ENCODE measurements around the gene ANKUB1. TPM values are rescaled to one million over a fixed set of nuclear protein-coding genes. Genes with fewer than 3 reads are reported as not detected.

The ANKUB1 gene
- total and polyA plus RNA-seq, 10 of the 15 experiments (the other 5 are each of a cell fraction or from before 2014, with no cell fraction given): 0.08 TPM; not detected in 9

DNA sequence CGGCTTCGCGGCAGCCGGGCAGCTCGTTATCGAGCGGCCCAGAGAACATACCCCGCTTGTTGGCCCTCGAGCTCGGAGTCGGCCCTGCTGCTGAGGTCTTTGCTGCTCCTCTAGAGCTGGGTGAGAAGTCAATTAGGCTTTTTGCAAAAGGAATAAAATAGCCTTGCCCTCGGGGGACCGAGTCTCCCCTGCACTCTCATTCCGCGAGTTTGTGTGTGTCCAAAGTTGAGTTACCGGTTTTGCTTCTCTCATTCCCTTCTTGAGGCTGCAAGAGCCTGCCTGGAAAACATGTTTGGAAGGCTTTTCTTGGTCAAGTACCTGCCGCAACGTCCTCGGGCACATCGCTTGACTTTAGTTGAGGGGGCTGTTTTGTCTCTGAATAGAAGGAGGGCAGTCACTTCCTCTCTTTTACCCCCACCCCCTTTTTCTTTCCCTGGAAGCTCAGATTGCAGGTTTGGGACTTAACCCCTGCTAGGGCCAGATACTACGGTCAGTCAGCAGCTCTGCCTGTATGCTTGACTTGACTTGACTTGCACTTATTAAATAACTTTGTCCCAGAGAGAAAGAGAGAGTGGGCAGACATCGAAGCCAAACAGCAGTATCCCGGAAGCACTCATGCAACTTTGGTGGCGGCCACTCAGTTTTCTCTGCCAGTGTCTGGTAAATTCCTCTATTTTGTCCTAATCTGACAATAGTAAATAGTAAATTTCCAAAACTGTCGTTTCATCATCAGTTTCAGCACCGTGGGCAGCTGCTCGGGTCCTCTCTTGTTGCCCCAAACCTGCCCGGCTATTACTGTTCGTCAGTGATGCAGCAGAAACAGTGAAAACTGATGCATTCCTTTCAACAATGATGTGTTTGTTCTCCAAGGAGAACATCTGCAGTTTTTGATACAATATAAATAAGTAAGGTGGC, 21.3 kb upstream of the ANKUB1 start:
- ChIA-PET POLR2A (interaction anchor here (0.5 to 1.8 kb wide), 6 partner anchors 28 to 461 kb away, joined by 3 to 6 read pairs (median 4); partner anchors contain the start of gene COMMD2), CTCF (interaction anchor here (1.0 to 1.9 kb wide), 4 partner anchors 13 to 301 kb away, joined by 3 to 8 read pairs (median 5); no protein-coding TSS in a partner anchor)
- intact Hi-C loops (cut with micrococcal nuclease; ENCODE audit: unreplicated experiment): loop anchor here (2.0 to 5.0 kb wide), 2 partner anchors 61 to 156 kb away; partner anchors contain the start of genes COMMD2 and WWTR1
- TF ChIP-seq SREBF2 (IDR thresholded peaks at IDR 0.05; ENCODE audit: low read length) (no peak), KAT2A (conservative IDR thresholded peaks at IDR 0.05; ENCODE audit: control insufficient read depth, low read depth, low read length) (no peak), CBX3 (IDR thresholded peaks at IDR 0.05; ENCODE audit: borderline replicate concordance, low read depth) (no peak), RELA (IDR thresholded peaks at IDR 0.05; ENCODE audit: borderline replicate concordance, partially characterized antibody) (peak; percentile 4), POU2F2 (IDR thresholded peaks at IDR 0.05; ENCODE audit: borderline replicate concordance, low read depth, low read length) (no peak), IKZF1 (conservative IDR thresholded peaks at IDR 0.05) (no peak), SUZ12 (IDR thresholded peaks at IDR 0.05; ENCODE audit: unreplicated experiment) (no peak), BRCA1 (IDR thresholded peaks at IDR 0.05; ENCODE audit: low read depth, low read length) (no peak), JUNB (IDR thresholded peaks at IDR 0.05) (no peak), GATAD2B (conservative IDR thresholded peaks at IDR 0.05; ENCODE audit: low read depth) (no peak), SP1 (IDR thresholded peaks at IDR 0.05; ENCODE audit: low read depth, low read length) (no peak), DPF2 (IDR thresholded peaks at IDR 0.05) (no peak), HSF1 (IDR thresholded peaks at IDR 0.05; ENCODE audit: low read depth, low read length) (no peak)
- TF ChIP-seq, protein P1, sequence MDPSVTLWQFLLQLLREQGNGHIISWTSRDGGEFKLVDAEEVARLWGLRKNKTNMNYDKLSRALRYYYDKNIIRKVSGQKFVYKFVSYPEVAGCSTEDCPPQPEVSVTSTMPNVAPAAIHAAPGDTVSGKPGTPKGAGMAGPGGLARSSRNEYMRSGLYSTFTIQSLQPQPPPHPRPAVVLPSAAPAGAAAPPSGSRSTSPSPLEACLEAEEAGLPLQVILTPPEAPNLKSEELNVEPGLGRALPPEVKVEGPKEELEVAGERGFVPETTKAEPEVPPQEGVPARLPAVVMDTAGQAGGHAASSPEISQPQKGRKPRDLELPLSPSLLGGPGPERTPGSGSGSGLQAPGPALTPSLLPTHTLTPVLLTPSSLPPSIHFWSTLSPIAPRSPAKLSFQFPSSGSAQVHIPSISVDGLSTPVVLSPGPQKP (IDR thresholded peaks at IDR 0.05; ENCODE audit: low read depth, low read length): no peak
- TF ChIP-seq, protein P2, sequence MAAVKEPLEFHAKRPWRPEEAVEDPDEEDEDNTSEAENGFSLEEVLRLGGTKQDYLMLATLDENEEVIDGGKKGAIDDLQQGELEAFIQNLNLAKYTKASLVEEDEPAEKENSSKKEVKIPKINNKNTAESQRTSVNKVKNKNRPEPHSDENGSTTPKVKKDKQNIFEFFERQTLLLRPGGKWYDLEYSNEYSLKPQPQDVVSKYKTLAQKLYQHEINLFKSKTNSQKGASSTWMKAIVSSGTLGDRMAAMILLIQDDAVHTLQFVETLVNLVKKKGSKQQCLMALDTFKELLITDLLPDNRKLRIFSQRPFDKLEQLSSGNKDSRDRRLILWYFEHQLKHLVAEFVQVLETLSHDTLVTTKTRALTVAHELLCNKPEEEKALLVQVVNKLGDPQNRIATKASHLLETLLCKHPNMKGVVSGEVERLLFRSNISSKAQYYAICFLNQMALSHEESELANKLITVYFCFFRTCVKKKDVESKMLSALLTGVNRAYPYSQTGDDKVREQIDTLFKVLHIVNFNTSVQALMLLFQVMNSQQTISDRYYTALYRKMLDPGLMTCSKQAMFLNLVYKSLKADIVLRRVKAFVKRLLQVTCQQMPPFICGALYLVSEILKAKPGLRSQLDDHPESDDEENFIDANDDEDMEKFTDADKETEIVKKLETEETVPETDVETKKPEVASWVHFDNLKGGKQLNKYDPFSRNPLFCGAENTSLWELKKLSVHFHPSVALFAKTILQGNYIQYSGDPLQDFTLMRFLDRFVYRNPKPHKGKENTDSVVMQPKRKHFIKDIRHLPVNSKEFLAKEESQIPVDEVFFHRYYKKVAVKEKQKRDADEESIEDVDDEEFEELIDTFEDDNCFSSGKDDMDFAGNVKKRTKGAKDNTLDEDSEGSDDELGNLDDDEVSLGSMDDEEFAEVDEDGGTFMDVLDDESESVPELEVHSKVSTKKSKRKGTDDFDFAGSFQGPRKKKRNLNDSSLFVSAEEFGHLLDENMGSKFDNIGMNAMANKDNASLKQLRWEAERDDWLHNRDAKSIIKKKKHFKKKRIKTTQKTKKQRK (IDR thresholded peaks at IDR 0.05; ENCODE audit: low read depth, low read length): no peak

More for the DNA sequence above, 21.3 kb upstream of the ANKUB1 start:
- Histone ChIP-seq H3K27ac (ENCODE audit: control insufficient read depth, insufficient read depth) (peak overlapping the region; percentile 93), H4K20me1 (ENCODE audit: control insufficient read depth, insufficient read depth) (no peaks in the 10 kb centered on the region), H3K4me3 (peak overlapping the region; percentile 80), H3K9me3 (replicated peaks; ENCODE audit: control insufficient read depth, insufficient read depth, low read length) (no peaks in the 10 kb centered on the region; the same call in 1 of the 3 replicates), H3K4me1 (ENCODE audit: control insufficient read depth, insufficient read depth, low read length) (no peaks in the 10 kb centered on the region), H3K36me3 (ENCODE audit: control insufficient read depth in 2 of 2, insufficient read depth in 2 of 2, low read length in 1 of 2) (no peaks in the 10 kb centered on the region), H2AFZ (ENCODE audit: control insufficient read depth, low read depth, low read length) (peak overlapping the region; percentile 99), H3K27me3 (replicated peaks in 1 of 2; ENCODE audit: control insufficient read depth in 2 of 2, insufficient read depth in 2 of 2, low read length in 1 of 2) (no peaks in the 10 kb centered on the region), H3K9ac (ENCODE audit: control insufficient read depth, insufficient read depth, low read length) (peak overlapping the region; percentile 89), H3K79me2 (ENCODE audit: control insufficient read depth, insufficient read depth, low read length) (peaks cover 58% of the 10 kb centered on the region), H3K4me2 (ENCODE audit: control insufficient read depth, insufficient read depth) (peak overlapping the region; percentile 88)
- BruUV-seq (replicated peaks): TSS peak; percentile 57
- no peak for FAIRE-seq
- no peak for DNase-seq (ENCODE audit: low read depth, low spot score)
- in situ Hi-C loops (cut with MboI): no loop called here
- RAD21 ChIA-PET (ENCODE audit: unreplicated experiment): interaction anchor here (0.5 to 1.2 kb wide), 6 partner anchors 119 to 323 kb away, joined by 3 to 4 read pairs (median 3); partner anchors contain the start of gene WWTR1
- ATAC-seq: peak; percentile 32
- SMC1A ChIA-PET (ENCODE audit: uncharacterized antibody, unreplicated experiment): interaction anchor here (0.6 to 2.9 kb wide), 8 partner anchors 12 to 301 kb away, joined by 3 to 7 read pairs (median 4); no protein-coding TSS in a partner anchor
- WGBS (ENCODE audit: insufficient coverage, insufficient replicate concordance, low lambda C conversion rate, missing lambda C conversion rate): 1% methylated on average over 29 of the region's 29 CpGs

Measured in GM12878 (cell line).